Ascending aorta (tissue), 2 donors: ENCODE measurements around the gene DDX49. TPM values are rescaled to one million over a fixed set of nuclear protein-coding genes. Genes with fewer than 3 reads are reported as not detected.

Experiments used
- DNase-seq, 2 donors: peaks; one replicate each; pipeline ENCODE4 v3.0.0-alpha.2; 2019; ENCODE audit warnings: low spot score in 2 of 2
- H3K27ac ChIP-seq, 2 donors: fragments of 200-600 bp; sonication (generic); one replicate each; pipeline ENCODE4 v1.5.1; 2016 to 2017; ENCODE audit warnings: mild to moderate bottlenecking in 1 of 2
- H3K27me3 ChIP-seq: fragments of 200-600 bp; sonication (generic); one replicate; pipeline ENCODE4 v1.5.1; 2017
- H3K36me3 ChIP-seq, 2 donors: fragments of 200-600 bp; sonication (generic); one replicate each; pipeline ENCODE4 v1.5.1; 2016
- H3K4me1 ChIP-seq, 2 donors: fragments of 200-600 bp; sonication (generic); one replicate each; pipeline ENCODE4 v1.5.1; 2016 to 2017; ENCODE audit warnings: mild to moderate bottlenecking in 1 of 2
- H3K4me3 ChIP-seq, 2 donors: fragments of 200-600 bp; sonication (generic); one replicate each; pipeline ENCODE4 v1.5.1; 2016 to 2017; ENCODE audit warnings: mild to moderate bottlenecking in 1 of 2
- H3K9me3 ChIP-seq, 2 donors: fragments of 200-600 bp; sonication (generic); one replicate each; pipeline ENCODE4 v1.5.1; 2016
- CTCF ChIP-seq, 3 experiments: fragments of 200-600 bp in 2 of 3; fragments of 450-650 bp in 1 of 3; sonication (generic) in 2 of 3; IDR thresholded peaks; one replicate each; pipeline ENCODE4 v1.5.1; 2016 to 2019; ENCODE audit warnings: antibody characterized with exemption in 3 of 3, mild to moderate bottlenecking in 1 of 3, moderate library complexity in 1 of 3
- intact Hi-C: fragments of 100-400 bp; cut with DNase I; formaldehyde crosslinking; loops from one replicate; pipeline ENCODE4 v1.15.1; 2023
- total RNA-seq: library from RNA; depleted of rRNA; stranded (reverse); fragments of >200 nt; gene quantifications from one replicate; pipeline ENCODE4 v1.1.0, GENCODE V29; 2016

Gene DDX49
- total RNA-seq = 51.6 TPM

- DNase-seq = peak; percentile 98 to 100
- H3K27ac ChIP-seq = peak within 1 kb of the TSS; percentile 91 to 97
- TF ChIP-seq CTCF (IDR thresholded peaks at IDR 0.05) = no peak
- peaks cover 34 to 49% of the 10 kb centered on the region in 2 donors for H3K36me3 ChIP-seq
- intact Hi-C loops = loop anchor here (1.0 to 10.0 kb wide), 4 partner anchors 21 to 348 kb away; partner anchors contain the start of genes ARMC6, SUGP2, TMEM161A and UBA52
- H3K27me3 ChIP-seq = no peaks in the 10 kb centered on the region
- H3K9me3 ChIP-seq = no peaks in the 10 kb centered on the region
- H3K4me1 ChIP-seq = peaks cover 6 to 22% of the 10 kb centered on the region in 2 donors
- peak within 1 kb of the TSS; percentile 88 to 98 for H3K4me3 ChIP-seq
These were observed at the start of gene DDX49, which contains the start of gene COPE for GRCh38 chr19:18919086-18919899. Gene DDX49, plus strand, starts transcription at chr19:18919715. Its CDS starts 27 bp downstream, at chr19:18919742. Gene COPE, minus strand, starts transcription at chr19:18919387. Its CDS starts 39 bp downstream, at chr19:18919348.

GRCh38 chr19:18869781-18870530 is 49.6 kb upstream of the DDX49 start:
- Histone ChIP-seq H3K36me3 (peaks cover 32% of the 10 kb centered on the region in 2 donors), H3K4me3 (no peak overlapping the region), H3K27ac (no peak overlapping the region), H3K27me3 (no peaks in the 10 kb centered on the region), H3K9me3 (no peaks in the 10 kb centered on the region), H3K4me1 (peaks cover 0 to 7% of the 10 kb centered on the region in 2 donors)
- intact Hi-C loops = loop anchor here (5.0 kb wide), 1 partner anchor 278 kb away; no protein-coding TSS in a partner anchor
- TF ChIP-seq CTCF (IDR thresholded peaks at IDR 0.05) = no peak
- DNase-seq = no peak

- DNase-seq = no peak
- TF ChIP-seq CTCF (IDR thresholded peaks at IDR 0.05) = no peak
- Histone ChIP-seq H3K27me3 (no peaks in the 10 kb centered on the region), H3K36me3 (peaks cover 25 to 26% of the 10 kb centered on the region in 2 donors), H3K4me1 (peaks cover 0 to 7% of the 10 kb centered on the region in 2 donors), H3K9me3 (no peaks in the 10 kb centered on the region), H3K27ac (no peak overlapping the region), H3K4me3 (no peak overlapping the region)
- intact Hi-C loops = no loop called here
These were observed 48.9 kb upstream of the DDX49 start for GRCh38 chr19:18870531-18871172.

- Histone ChIP-seq H3K36me3 (peaks cover 16 to 17% of the 10 kb centered on the region in 2 donors), H3K4me1 (peaks cover 0 to 7% of the 10 kb centered on the region in 2 donors), H3K27ac (no peak overlapping the region), H3K4me3 (no peak overlapping the region), H3K27me3 (no peaks in the 10 kb centered on the region), H3K9me3 (no peaks in the 10 kb centered on the region)
- TF ChIP-seq CTCF (IDR thresholded peaks at IDR 0.05) = no peak
- DNase-seq = no peak
- intact Hi-C loops = no loop called here
These were observed 48.0 kb upstream of the DDX49 start for GRCh38 chr19:18871543-18871942.

GRCh38 chr19:18875726-18876125 is 43.8 kb upstream of the DDX49 start:
- no peaks in the 10 kb centered on the region for H3K4me1 ChIP-seq
- TF ChIP-seq CTCF (IDR thresholded peaks at IDR 0.05) = no peak
- DNase-seq = no peak
- no peaks in the 10 kb centered on the region for H3K27me3 ChIP-seq
- H3K9me3 ChIP-seq = no peaks in the 10 kb centered on the region
- H3K36me3 ChIP-seq = no peaks in the 10 kb centered on the region
- no peak overlapping the region for H3K4me3 ChIP-seq
- no peak overlapping the region for H3K27ac ChIP-seq
- intact Hi-C loops = no loop called here
